Measurements from ENCODE around the gene AGO4.
A peak's percentile ranks its signal among the peaks of the same experiment; 100 is the strongest.
"Not testable (repeated sequence)": the region's sequence is repeated elsewhere in the genome, so short reads cannot be mapped to it uniquely, and the experiment has no call there.

The AGO4 gene

DNA sequence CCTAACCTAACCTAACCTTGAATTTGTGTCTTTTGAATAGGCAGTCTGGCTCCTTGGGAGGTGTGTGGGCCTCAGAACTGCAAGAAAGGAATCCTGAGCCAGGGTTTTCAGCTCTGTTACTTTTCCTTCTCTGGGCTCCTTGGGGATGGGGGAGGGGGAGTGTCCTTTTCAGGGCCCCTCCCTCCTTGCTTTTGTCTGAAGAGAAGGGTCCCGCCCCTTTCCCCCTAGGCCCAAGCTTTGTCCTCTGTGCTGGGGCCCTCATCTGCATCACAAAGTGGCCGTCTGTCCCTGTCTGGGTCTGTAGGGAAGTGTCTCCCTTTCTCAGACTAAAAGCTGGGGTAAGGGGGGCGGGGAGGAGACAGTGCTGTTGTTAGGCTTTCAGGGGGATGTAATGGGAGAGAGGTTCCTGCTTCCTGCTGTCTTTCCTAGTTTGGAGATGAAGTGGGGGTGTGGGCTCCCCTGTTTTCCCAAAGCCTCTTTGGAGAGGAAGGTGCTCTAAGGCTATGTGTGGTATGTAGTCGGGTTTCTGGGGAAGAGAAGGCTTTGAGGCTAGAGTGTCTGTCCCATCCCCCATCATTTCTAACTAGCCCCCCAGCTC, 78.2 kb downstream of the AGO4 start:
- no peaks in the 10 kb centered on the region for H3K27me3 ChIP-seq (ENCODE audit: control insufficient read depth, insufficient read depth, low read length)
- no peaks in the 10 kb centered on the region for H3K9me3 ChIP-seq (ENCODE audit: control insufficient read depth, insufficient read depth, low read depth, low read length)
- peaks cover 22% of the 10 kb centered on the region for H3K36me3 ChIP-seq (ENCODE audit: control insufficient read depth, insufficient read depth, low read length)
- peak overlapping the region; percentile 85; the same call in 1 of the 2 replicates for H3K27ac ChIP-seq (ENCODE audit: low read depth, low read length)
- H3K4me1 ChIP-seq (ENCODE audit: control insufficient read depth, insufficient read depth, low read length) = peaks cover 41% of the 10 kb centered on the region
- H3K4me3 ChIP-seq (ENCODE audit: low read depth, low read length) = peak overlapping the region; percentile 98
- H3K9ac ChIP-seq (ENCODE audit: low read length) = peak overlapping the region; percentile 83

DNA sequence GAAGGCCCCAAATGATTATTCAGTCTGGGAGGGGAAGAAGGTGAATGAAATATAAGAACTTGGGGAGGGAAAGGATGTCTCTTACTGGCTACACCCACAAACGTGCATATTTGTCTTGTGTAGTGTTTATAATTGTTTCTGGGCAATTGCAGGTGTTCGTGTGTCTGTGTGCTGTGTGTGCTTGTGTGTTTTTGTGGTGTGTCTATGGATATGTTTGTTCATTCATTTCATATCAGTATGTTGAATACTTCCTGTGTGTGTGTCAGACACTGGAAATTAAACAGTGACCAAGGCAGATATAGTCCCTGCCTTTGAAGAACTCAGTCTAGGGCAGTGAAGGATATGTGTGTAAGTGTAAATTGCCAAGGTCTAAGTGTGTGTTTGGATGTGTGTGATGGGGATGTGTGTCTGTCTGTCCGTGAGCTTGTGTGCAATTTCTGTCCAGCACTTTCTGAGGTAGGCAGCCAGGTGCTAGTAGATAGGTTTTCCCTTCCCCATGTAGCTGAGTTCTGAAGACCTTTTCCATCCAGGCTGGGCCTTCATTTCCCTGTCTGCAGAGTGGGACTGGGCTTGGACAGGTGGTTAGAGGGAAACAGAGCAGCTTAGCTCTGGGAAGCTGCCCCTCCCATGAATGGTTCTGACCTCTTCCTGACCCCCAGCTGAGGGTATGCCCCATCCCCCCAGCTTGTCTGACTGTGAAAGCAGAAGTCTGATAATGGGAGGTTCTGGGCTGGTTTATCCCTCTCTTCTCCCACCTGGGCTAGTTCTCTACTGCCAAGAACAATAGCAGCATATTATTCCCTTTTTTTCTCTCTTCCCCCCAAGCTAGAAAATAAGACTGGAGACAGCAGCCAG, 79.0 kb downstream of the AGO4 start:
- Histone ChIP-seq H3K9me3 (ENCODE audit: control insufficient read depth, insufficient read depth, low read depth, low read length) (no peaks in the 10 kb centered on the region), H3K4me1 (ENCODE audit: control insufficient read depth, insufficient read depth, low read length) (peaks cover 41% of the 10 kb centered on the region), H3K27me3 (ENCODE audit: control insufficient read depth, insufficient read depth, low read length) (no peaks in the 10 kb centered on the region), H3K36me3 (ENCODE audit: control insufficient read depth, insufficient read depth, low read length) (peaks cover 28% of the 10 kb centered on the region), H3K9ac (ENCODE audit: low read length) (peak overlapping the region; percentile 83), H3K4me3 (ENCODE audit: low read depth, low read length) (peak overlapping the region; percentile 98), H3K27ac (ENCODE audit: low read depth, low read length) (peak overlapping the region; percentile 85; the same call in 1 of the 2 replicates)

DNA sequence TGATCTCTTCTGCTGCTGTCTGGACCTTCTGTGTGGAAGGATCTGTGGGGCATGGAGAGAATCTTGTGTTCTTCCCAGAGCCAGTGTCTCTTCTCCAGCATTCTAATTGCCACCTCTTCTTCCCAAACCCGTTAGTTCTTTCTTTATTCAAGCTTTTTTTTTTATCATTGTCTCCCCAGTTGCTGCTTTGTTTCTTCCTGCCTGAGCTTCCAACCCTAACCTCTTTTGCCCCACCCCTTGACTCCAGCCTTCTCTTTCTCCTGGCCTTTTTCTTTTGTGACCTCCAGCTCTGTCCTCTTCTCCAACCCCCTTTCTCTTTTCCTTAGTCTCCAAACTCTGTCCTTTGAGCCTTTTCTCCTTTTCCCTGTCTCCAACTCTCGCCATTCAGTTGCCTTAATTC, 79.7 kb downstream of the AGO4 start:
- no peak overlapping the region for H3K9ac ChIP-seq (ENCODE audit: low read length)
- peak overlapping the region; percentile 98 for H3K4me3 ChIP-seq (ENCODE audit: low read depth, low read length)
- no peaks in the 10 kb centered on the region for H3K27me3 ChIP-seq (ENCODE audit: control insufficient read depth, insufficient read depth, low read length)
- H3K4me1 ChIP-seq (ENCODE audit: control insufficient read depth, insufficient read depth, low read length) = peaks cover 39% of the 10 kb centered on the region
- peaks cover 35% of the 10 kb centered on the region for H3K36me3 ChIP-seq (ENCODE audit: control insufficient read depth, insufficient read depth, low read length)
- no peaks in the 10 kb centered on the region for H3K9me3 ChIP-seq (ENCODE audit: control insufficient read depth, insufficient read depth, low read depth, low read length)
- H3K27ac ChIP-seq (ENCODE audit: low read depth, low read length) = no peak overlapping the region

DNA sequence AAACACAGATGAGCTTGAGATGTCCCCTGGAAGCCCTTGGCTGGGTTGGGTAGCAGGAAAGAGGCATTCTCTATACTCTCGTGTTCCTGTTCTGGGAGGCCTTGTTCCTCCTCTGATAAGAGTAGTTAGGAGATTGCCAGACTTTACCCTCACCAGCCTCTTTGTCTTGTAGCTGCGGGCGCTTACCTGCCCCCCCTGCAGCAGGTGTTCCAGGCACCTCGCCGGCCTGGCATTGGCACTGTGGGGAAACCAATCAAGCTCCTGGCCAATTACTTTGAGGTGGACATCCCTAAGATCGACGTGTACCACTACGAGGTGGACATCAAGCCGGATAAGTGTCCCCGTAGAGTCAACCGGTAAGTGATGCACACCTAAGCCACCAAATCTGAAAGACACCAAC, 80.4 kb downstream of the AGO4 start:
- Histone ChIP-seq H3K9ac (ENCODE audit: low read length) (no peak overlapping the region), H3K36me3 (ENCODE audit: control insufficient read depth, insufficient read depth, low read length) (peaks cover 43% of the 10 kb centered on the region), H3K9me3 (ENCODE audit: control insufficient read depth, insufficient read depth, low read depth, low read length) (no peaks in the 10 kb centered on the region), H3K27me3 (ENCODE audit: control insufficient read depth, insufficient read depth, low read length) (no peaks in the 10 kb centered on the region), H3K27ac (ENCODE audit: low read depth, low read length) (no peak overlapping the region), H3K4me3 (ENCODE audit: low read depth, low read length) (no peak overlapping the region), H3K4me1 (ENCODE audit: control insufficient read depth, insufficient read depth, low read length) (peaks cover 36% of the 10 kb centered on the region)

DNA sequence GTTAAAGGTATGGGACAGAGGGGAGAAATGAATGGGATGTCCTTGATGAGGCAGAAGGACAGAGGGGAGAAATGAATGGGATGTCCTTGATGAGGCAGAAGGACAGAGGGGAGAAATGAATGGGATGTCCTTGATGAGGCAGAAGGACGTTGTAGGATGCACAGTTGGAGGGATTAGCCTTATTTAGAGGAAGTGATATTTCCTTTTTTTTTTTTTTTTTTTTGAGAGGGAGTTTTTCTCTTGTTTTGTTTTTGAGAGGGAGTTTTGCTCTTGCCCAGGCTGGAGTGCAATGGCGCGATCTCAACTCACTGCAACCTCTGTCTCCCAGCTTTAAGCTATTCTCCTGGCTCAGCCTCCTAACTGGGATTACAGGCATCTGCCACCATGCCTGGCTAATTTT, 81.2 kb downstream of the AGO4 start:
- not testable (repeated sequence) for H3K9me3 ChIP-seq (ENCODE audit: control insufficient read depth, insufficient read depth, low read depth, low read length)
- H3K36me3 ChIP-seq (ENCODE audit: control insufficient read depth, insufficient read depth, low read length) = peaks cover 50% of the 10 kb centered on the region

DNA sequence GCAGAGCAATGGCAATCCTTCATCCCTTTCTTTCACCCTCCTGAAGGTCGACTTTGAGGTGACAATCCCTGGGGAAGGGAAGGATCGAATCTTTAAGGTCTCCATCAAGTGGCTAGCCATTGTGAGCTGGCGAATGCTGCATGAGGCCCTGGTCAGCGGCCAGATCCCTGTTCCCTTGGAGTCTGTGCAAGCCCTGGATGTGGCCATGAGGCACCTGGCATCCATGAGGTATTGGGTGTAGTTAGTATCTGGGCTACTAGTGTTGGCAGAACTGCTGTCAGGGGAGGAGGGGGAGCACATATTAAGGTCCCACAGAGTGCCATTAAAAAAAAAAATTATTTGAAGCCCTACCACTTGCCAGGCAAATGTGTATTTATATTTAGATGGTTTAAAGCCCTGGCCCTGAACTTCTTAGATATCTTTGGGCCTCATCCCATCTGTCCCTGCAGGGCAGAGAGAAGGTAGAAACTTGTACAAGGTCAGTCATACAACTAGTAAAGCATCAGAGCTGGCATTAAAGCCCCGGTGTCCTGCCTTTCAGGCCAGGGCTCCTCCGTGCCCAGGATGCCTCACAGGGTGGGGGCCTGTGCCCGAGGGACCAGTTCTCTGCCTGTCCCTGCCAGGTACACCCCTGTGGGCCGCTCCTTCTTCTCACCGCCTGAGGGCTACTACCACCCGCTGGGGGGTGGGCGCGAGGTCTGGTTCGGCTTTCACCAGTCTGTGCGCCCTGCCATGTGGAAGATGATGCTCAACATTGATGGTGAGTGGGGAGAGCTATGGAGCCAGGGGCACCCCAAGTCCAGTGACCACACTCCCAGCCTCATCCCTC, 85.4 kb downstream of the AGO4 start:
- Histone ChIP-seq H3K27ac (ENCODE audit: low read depth, low read length) (peak overlapping the region; percentile 65; the same call in 1 of the 2 replicates), H3K9ac (ENCODE audit: low read length) (peak overlapping the region; percentile 45), H3K27me3 (ENCODE audit: control insufficient read depth, insufficient read depth, low read length) (no peaks in the 10 kb centered on the region), H3K36me3 (ENCODE audit: control insufficient read depth, insufficient read depth, low read length) (peaks cover 89% of the 10 kb centered on the region), H3K4me3 (ENCODE audit: low read depth, low read length) (no peak overlapping the region), H3K4me1 (ENCODE audit: control insufficient read depth, insufficient read depth, low read length) (peaks cover 7% of the 10 kb centered on the region; the same call in 1 of the 2 replicates), H3K9me3 (ENCODE audit: control insufficient read depth, insufficient read depth, low read depth, low read length) (no peaks in the 10 kb centered on the region)

More for the DNA sequence above, 81.2 kb downstream of the AGO4 start:
- H3K9ac ChIP-seq (ENCODE audit: low read length); H3K4me3 ChIP-seq (ENCODE audit: low read depth, low read length); H3K27me3 ChIP-seq (ENCODE audit: control insufficient read depth, insufficient read depth, low read length); H3K27ac ChIP-seq (ENCODE audit: low read depth, low read length): not testable (repeated sequence)
- peaks cover 40% of the 10 kb centered on the region for H3K4me1 ChIP-seq (ENCODE audit: control insufficient read depth, insufficient read depth, low read length)

DNA sequence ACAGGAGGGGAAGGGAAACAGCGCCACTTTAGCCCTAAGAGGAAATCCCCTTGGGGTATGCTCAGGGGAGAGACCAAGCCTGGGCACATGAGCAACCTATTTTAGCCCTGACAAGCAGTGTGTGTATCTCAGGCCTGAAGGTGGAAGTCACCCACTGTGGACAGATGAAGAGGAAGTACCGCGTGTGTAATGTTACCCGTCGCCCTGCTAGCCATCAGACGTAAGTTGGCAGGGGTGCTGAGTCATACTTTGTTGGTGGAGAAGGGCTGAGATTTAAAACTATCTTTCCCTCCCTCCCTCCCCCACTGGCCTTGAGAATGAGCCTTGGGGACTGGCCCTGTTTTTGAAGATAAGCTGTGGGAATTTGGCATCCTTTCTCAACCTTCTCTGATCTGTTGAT, 86.4 kb downstream of the AGO4 start:
- Histone ChIP-seq H3K9ac (ENCODE audit: low read length) (peak overlapping the region; percentile 45), H3K27ac (ENCODE audit: low read depth, low read length) (peak overlapping the region; percentile 65; the same call in 1 of the 2 replicates), H3K27me3 (ENCODE audit: control insufficient read depth, insufficient read depth, low read length) (no peaks in the 10 kb centered on the region), H3K4me1 (ENCODE audit: control insufficient read depth, insufficient read depth, low read length) (peaks cover 7% of the 10 kb centered on the region; the same call in 1 of the 2 replicates), H3K36me3 (ENCODE audit: control insufficient read depth, insufficient read depth, low read length) (peaks cover 91% of the 10 kb centered on the region), H3K9me3 (ENCODE audit: control insufficient read depth, insufficient read depth, low read depth, low read length) (no peaks in the 10 kb centered on the region), H3K4me3 (ENCODE audit: low read depth, low read length) (no peak overlapping the region)

DNA sequence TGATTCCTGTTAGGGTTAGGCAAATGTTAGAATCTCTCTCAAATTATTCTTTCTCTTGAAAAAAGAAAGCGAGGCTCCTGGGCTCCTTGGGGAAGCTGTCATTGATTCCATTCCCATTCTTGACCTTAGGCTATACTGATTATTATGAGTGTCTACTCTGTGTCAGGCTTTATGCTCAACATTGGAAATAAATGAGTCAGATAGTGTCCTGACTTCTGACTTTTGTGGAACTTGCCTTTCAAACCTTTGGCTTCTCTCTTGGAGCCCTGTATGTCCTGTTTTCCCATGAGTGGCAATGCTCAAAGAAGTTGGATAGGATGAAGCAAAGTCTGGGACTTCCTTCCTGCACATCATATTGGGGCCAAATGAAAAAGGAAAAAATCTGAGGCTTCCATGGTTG, 86.8 kb downstream of the AGO4 start:
- no peaks in the 10 kb centered on the region for H3K9me3 ChIP-seq (ENCODE audit: control insufficient read depth, insufficient read depth, low read depth, low read length)
- peaks cover 7% of the 10 kb centered on the region; the same call in 1 of the 2 replicates for H3K4me1 ChIP-seq (ENCODE audit: control insufficient read depth, insufficient read depth, low read length)
- no peak overlapping the region for H3K4me3 ChIP-seq (ENCODE audit: low read depth, low read length)
- H3K9ac ChIP-seq (ENCODE audit: low read length) = no peak overlapping the region
- peaks cover 94% of the 10 kb centered on the region for H3K36me3 ChIP-seq (ENCODE audit: control insufficient read depth, insufficient read depth, low read length)
- H3K27me3 ChIP-seq (ENCODE audit: control insufficient read depth, insufficient read depth, low read length) = no peaks in the 10 kb centered on the region
- no peak overlapping the region for H3K27ac ChIP-seq (ENCODE audit: low read depth, low read length)

DNA sequence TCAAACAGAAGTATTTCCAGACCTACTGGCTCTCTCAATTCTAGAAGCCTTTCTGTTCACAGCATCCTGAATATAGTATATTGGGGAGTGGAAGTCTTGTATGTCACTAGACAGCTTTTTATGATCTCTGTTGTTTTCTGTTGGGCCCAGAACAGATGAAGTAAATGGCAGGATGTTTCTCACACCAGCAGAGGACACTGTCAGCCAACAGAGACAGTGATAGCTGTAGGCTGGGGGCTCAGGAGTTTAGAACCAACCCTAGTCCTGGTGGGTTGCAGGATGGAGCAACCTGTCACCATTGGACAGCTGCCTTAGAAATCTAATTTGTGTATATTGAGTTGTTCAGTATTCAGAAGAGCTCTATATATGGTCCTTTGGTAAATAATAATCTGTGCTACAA, 92.1 kb downstream of the AGO4 start:
- H3K36me3 ChIP-seq (ENCODE audit: control insufficient read depth, insufficient read depth, low read length) = peaks cover 87% of the 10 kb centered on the region
- H3K9ac ChIP-seq (ENCODE audit: low read length) = no peak overlapping the region
- H3K27ac ChIP-seq (ENCODE audit: low read depth, low read length) = no peak overlapping the region
- H3K4me3 ChIP-seq (ENCODE audit: low read depth, low read length) = no peak overlapping the region
- H3K27me3 ChIP-seq (ENCODE audit: control insufficient read depth, insufficient read depth, low read length) = no peaks in the 10 kb centered on the region
- H3K9me3 ChIP-seq (ENCODE audit: control insufficient read depth, insufficient read depth, low read depth, low read length) = no peaks in the 10 kb centered on the region
- no peaks in the 10 kb centered on the region for H3K4me1 ChIP-seq (ENCODE audit: control insufficient read depth, insufficient read depth, low read length)

DNA sequence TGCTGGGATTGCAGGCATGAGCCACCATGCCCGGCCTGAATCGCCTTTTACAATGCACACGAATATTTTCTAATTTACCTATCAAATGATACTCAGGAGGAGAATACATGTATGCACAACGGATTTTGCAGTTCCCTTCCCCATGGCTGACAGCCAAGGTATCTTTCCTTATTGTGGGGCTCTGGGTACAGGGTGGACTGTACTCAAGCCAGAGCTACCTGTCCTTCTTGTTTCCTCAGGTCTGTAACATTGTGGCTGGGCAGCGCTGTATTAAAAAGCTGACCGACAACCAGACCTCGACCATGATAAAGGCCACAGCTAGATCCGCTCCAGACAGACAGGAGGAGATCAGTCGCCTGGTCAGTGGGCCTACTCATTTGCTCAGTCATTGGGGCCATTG, 93.4 kb downstream of the AGO4 start:
- H3K27ac ChIP-seq (ENCODE audit: low read depth, low read length) = no peak overlapping the region
- H3K9me3 ChIP-seq (ENCODE audit: control insufficient read depth, insufficient read depth, low read depth, low read length) = no peaks in the 10 kb centered on the region
- H3K9ac ChIP-seq (ENCODE audit: low read length) = no peak overlapping the region
- H3K4me1 ChIP-seq (ENCODE audit: control insufficient read depth, insufficient read depth, low read length) = no peaks in the 10 kb centered on the region
- no peak overlapping the region for H3K4me3 ChIP-seq (ENCODE audit: low read depth, low read length)
- peaks cover 88% of the 10 kb centered on the region for H3K36me3 ChIP-seq (ENCODE audit: control insufficient read depth, insufficient read depth, low read length)
- H3K27me3 ChIP-seq (ENCODE audit: control insufficient read depth, insufficient read depth, low read length) = no peaks in the 10 kb centered on the region

All from HUES6 (cell line).